ENCODE data around the gene MOV10L1. TPM values are rescaled to one million over a fixed set of nuclear protein-coding genes. Genes with fewer than 3 reads are reported as not detected.

Gene MOV10L1
- total and polyA plus RNA-seq, 2 donors (not counting 1 experiment from before 2014, with no cell fraction given): 0.03 to 0.83 TPM

- Histone ChIP-seq H4K20me1 (ENCODE audit: control insufficient read depth, extremely low read depth, insufficient read depth, low read length) (no peaks in the 10 kb centered on the region), H3K36me3 (ENCODE audit: control insufficient read depth, insufficient read depth, low read length) (peaks cover 17% of the 10 kb centered on the region), H3K4me3 (replicated peaks in 1 of 4; ENCODE audit: control extremely low read depth in 1 of 4, insufficient read depth in 1 of 4, low read depth in 3 of 4, low read length in 4 of 4) (peak overlapping the region; percentile 63 to 86 (median 72)), H3K4me1 (ENCODE audit: control insufficient read depth, extremely low read depth, insufficient read depth, low read length) (peaks cover 2% of the 10 kb centered on the region), H3K4me2 (ENCODE audit: extremely low read depth, insufficient read depth, low read length) (peak overlapping the region; percentile 98), H3K27me3 (ENCODE audit: control insufficient read depth, insufficient read depth, low read length) (no peaks in the 10 kb centered on the region), H3K9me3 (ENCODE audit: control insufficient read depth, insufficient read depth, low read depth, low read length) (no peaks in the 10 kb centered on the region), H3K27ac (ENCODE audit: insufficient read depth, low read length) (peak overlapping the region; percentile 32), H3K9ac (ENCODE audit: insufficient read depth, low read length) (peak overlapping the region; percentile 71), H2AFZ (ENCODE audit: low read length) (no peak overlapping the region), H3K79me2 (ENCODE audit: control insufficient read depth, insufficient read depth, low read length) (peaks cover 20% of the 10 kb centered on the region)
- TF ChIP-seq CTCF (conservative IDR thresholded peaks at IDR 0.05 in 1 of 2, IDR thresholded peaks at IDR 0.05 in 1 of 2; ENCODE audit: low read depth in 1 of 2, low read length in 2 of 2) (no peak), EZH2 (IDR thresholded peaks at IDR 0.05; ENCODE audit: low read length, missing control alignments) (no peak)
- DNase-seq (ENCODE audit: low read depth in 2 of 2): peak in 1 of 2 donors; percentile 13
These were observed 111.7 kb downstream of the MOV10L1 start for GRCh38 chr22:50201191-50202129.

- no peaks in the 10 kb centered on the region for H3K9me3 ChIP-seq (ENCODE audit: control insufficient read depth, insufficient read depth, low read depth, low read length)
- no peak for DNase-seq (ENCODE audit: low read depth in 2 of 2)
- peak overlapping the region; percentile 71 for H3K9ac ChIP-seq (ENCODE audit: insufficient read depth, low read length)
- peak overlapping the region; percentile 63 to 86 (median 72) for H3K4me3 ChIP-seq (replicated peaks in 1 of 4; ENCODE audit: control extremely low read depth in 1 of 4, insufficient read depth in 1 of 4, low read depth in 3 of 4, low read length in 4 of 4)
- H4K20me1 ChIP-seq (ENCODE audit: control insufficient read depth, extremely low read depth, insufficient read depth, low read length): no peaks in the 10 kb centered on the region
- H3K27me3 ChIP-seq (ENCODE audit: control insufficient read depth, insufficient read depth, low read length): no peaks in the 10 kb centered on the region
- H3K36me3 ChIP-seq (ENCODE audit: control insufficient read depth, insufficient read depth, low read length): peaks cover 18% of the 10 kb centered on the region
- no peak overlapping the region for H2AFZ ChIP-seq (ENCODE audit: low read length)
- peak overlapping the region; percentile 32 for H3K27ac ChIP-seq (ENCODE audit: insufficient read depth, low read length)
- peaks cover 20% of the 10 kb centered on the region for H3K79me2 ChIP-seq (ENCODE audit: control insufficient read depth, insufficient read depth, low read length)
- peaks cover 2% of the 10 kb centered on the region for H3K4me1 ChIP-seq (ENCODE audit: control insufficient read depth, extremely low read depth, insufficient read depth, low read length)
- peak overlapping the region; percentile 98 for H3K4me2 ChIP-seq (ENCODE audit: extremely low read depth, insufficient read depth, low read length)
- TF ChIP-seq EZH2 (IDR thresholded peaks at IDR 0.05; ENCODE audit: low read length, missing control alignments) (no peak), CTCF (conservative IDR thresholded peaks at IDR 0.05 in 1 of 2, IDR thresholded peaks at IDR 0.05 in 1 of 2; ENCODE audit: low read depth in 1 of 2, low read length in 2 of 2) (no peak)
These were observed 112.4 kb downstream of the MOV10L1 start for GRCh38 chr22:50202130-50202666.

GRCh38 chr22:50203288-50203687 is 113.5 kb downstream of the MOV10L1 start:
- Histone ChIP-seq H3K27me3 (ENCODE audit: control insufficient read depth, insufficient read depth, low read length) (no peaks in the 10 kb centered on the region), H3K79me2 (ENCODE audit: control insufficient read depth, insufficient read depth, low read length) (peaks cover 20% of the 10 kb centered on the region), H3K4me3 (replicated peaks in 1 of 4; ENCODE audit: control extremely low read depth in 1 of 4, insufficient read depth in 1 of 4, low read depth in 3 of 4, low read length in 4 of 4) (no peak overlapping the region), H3K4me1 (ENCODE audit: control insufficient read depth, extremely low read depth, insufficient read depth, low read length) (peaks cover 2% of the 10 kb centered on the region), H3K9me3 (ENCODE audit: control insufficient read depth, insufficient read depth, low read depth, low read length) (no peaks in the 10 kb centered on the region), H3K27ac (ENCODE audit: insufficient read depth, low read length) (no peak overlapping the region), H4K20me1 (ENCODE audit: control insufficient read depth, extremely low read depth, insufficient read depth, low read length) (no peaks in the 10 kb centered on the region), H3K9ac (ENCODE audit: insufficient read depth, low read length) (no peak overlapping the region), H3K4me2 (ENCODE audit: extremely low read depth, insufficient read depth, low read length) (no peak overlapping the region), H2AFZ (ENCODE audit: low read length) (no peak overlapping the region), H3K36me3 (ENCODE audit: control insufficient read depth, insufficient read depth, low read length) (peaks cover 16% of the 10 kb centered on the region)
- no peak for TF ChIP-seq EZH2 (IDR thresholded peaks at IDR 0.05; ENCODE audit: low read length, missing control alignments)
- TF ChIP-seq CTCF (conservative IDR thresholded peaks at IDR 0.05 in 1 of 2, IDR thresholded peaks at IDR 0.05 in 1 of 2; ENCODE audit: low read depth in 1 of 2, low read length in 2 of 2): no peak
- DNase-seq (ENCODE audit: low read depth in 2 of 2): no peak

All from fibroblast of lung (primary cell).